GM12865 (cell line): ENCODE data around the gene NEGR1.

Experiments
- DNase-seq: peaks from one replicate; pipeline ENCODE4 v3.0.0; 2010; ENCODE audit warnings: low read depth
- H3K4me3 ChIP-seq: 2 replicates; pipeline ENCODE4 v1.5.1; 2011; ENCODE audit warnings: mild to moderate bottlenecking, low read depth, low read length, control low read depth
- CTCF ChIP-seq: IDR thresholded peaks from 2 replicates; pipeline ENCODE4 v1.5.1; 2011; ENCODE audit warnings: low read length, control low read depth, low read depth, inconsistent platforms; ENCODE audit not compliant: insufficient read depth; ENCODE audit errors: missing control alignments

The NEGR1 gene

GRCh38 chr1:72105201-72105600, 177.1 kb downstream of the NEGR1 start:
- TF ChIP-seq CTCF, result no peak
- DNase-seq, result no peak
- no peak overlapping the region for H3K4me3 ChIP-seq

GRCh38 chr1:72101840-72102632, 180.3 kb downstream of the NEGR1 start:
- no peak overlapping the region for H3K4me3 ChIP-seq
- DNase-seq, result no peak
- TF ChIP-seq CTCF, result no peak

DNA sequence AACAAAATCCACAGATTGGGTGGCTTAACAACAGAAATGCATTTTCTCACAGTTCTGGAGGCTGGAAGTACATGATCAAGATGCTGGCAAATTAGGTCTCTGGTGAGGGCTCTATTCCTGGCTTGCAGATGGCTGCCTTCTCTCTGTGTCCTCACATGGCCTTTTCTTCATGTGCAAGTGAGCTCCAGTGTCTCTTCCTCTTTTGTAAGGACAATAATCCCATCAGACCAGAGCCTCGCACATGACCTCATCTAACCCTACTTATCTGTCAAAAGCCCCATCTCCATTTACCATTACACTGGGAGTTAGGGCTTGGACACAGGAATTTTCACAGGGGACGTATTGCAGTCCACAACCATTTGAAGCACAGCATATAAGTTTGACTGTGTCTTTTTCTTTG, 181.6 kb downstream of the NEGR1 start:
- no peak overlapping the region for H3K4me3 ChIP-seq
- DNase-seq, result no peak
- TF ChIP-seq CTCF, result no peak

GRCh38 chr1:72097851-72098570, 184.3 kb downstream of the NEGR1 start:
- DNase-seq, result no peak
- no peak for TF ChIP-seq CTCF
- no peak overlapping the region for H3K4me3 ChIP-seq

GRCh38 chr1:72094209-72094608, 188.1 kb downstream of the NEGR1 start:
- DNase-seq, result no peak
- TF ChIP-seq CTCF, result no peak
- no peak overlapping the region for H3K4me3 ChIP-seq

- DNase-seq, result no peak
- no peak for TF ChIP-seq CTCF
- H3K4me3 ChIP-seq, result no peak overlapping the region
Observed at GRCh38 chr1:72086394-72086793, 195.9 kb downstream of the NEGR1 start.

DNA sequence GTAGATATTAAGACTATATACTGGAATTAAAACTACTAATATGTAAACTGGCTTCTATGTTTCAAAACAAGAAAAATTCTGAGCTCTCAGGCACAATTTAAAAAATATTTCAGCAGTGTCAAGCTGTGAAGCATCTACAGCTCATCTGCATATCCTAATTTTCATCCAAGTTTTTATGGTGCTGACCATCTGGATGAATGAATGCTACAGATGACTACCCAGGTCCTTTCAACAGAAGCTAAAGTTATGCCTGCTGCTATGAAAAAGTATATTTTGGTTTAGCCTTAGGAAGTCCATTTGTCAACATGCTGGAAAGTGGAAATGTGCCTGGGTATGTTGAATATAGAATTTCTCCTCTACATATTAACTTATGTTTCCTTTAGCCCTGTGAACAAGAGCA, 206.9 kb downstream of the NEGR1 start:
- no peak for DNase-seq
- no peak for TF ChIP-seq CTCF
- H3K4me3 ChIP-seq, result no peak overlapping the region
